DMS79 (cell line): ENCODE results near the gene LAMTOR2.
"Not testable (repeated sequence)": the region's sequence is repeated elsewhere in the genome, so short reads cannot be mapped to it uniquely, and the experiment has no call there.

Experiments used
- DNase-seq: peaks from one replicate; lab custom pipeline; 2025; lab: John Stamatoyannopoulos, UW

LAMTOR2 gene

DNA sequence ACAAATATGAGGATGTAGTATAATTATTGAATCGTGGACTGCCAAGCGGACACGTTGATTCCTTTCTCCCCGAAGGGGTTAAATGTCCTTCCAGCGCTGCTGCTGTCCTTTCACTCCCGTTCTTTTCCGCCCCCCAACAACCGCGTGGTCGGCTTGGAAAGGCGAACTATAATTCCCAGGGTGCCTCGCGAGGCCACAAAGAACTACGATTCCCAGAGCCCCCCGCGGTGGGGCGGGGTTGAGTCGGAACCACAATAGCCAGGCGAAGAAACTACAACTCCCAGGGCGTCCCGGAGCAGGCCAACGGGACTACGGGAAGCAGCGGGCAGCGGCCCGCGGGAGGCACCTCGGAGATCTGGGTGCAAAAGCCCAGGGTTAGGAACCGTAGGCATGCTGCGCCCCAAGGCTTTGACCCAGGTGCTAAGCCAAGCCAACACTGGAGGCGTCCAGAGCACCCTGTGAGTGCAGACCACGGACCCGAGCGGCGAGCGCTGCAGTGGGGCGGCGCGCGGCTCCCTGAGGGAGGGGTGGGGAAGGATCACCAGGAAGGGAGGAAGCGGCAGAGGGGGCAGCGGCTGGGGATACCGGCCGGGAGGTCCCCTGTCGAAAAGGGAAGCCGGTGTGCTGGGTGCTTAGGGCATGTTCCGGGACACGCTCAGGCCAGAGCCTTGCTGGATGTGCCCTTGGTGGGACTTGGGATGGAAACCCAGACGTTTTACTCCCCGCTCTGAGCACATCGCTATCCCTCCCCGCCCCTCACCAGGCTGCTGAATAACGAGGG is at the start of gene LAMTOR2:
Gene LAMTOR2 (plus strand): TSS at position 283 of the 781 bp plus-strand sequence. CDS start 108 bp downstream, at position 391.
- peak; percentile 93 for DNase-seq

DNA sequence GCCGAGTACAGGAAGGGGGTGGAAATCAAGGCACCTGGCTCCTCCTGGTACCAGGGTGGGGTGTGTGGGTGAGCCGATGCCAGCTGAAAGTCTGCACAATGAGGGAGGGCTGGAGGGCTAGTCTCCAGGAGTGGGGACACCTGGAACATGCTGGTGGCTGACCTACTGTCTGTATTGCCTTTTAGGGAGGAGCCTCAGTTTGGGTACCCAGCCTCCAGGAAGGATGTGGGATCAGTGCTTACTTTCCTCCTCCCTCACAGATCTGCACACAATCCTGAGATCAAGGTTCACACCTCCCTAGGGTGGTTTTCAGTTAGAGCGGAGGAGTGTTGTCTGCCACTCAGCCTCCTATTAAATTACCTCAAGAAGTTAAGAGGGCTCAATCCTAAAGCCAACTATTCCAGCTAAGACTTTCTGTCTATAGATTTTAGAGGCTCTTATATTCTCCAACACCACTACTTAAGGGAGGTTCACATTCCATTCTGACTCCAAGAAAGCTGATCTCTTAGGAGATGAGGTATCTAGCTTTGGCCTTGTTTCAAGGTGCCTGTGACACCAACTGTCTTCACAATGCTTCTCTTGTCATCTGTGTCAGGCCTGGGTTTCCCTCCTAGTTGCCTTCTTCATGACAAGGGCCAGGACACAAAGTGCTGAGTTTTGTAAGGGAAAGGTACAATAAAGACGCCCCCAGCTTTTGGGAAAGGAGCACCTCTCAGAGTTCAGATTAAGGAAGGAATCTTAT is 49.6 kb upstream of the LAMTOR2 start:
- no peak for DNase-seq

DNA sequence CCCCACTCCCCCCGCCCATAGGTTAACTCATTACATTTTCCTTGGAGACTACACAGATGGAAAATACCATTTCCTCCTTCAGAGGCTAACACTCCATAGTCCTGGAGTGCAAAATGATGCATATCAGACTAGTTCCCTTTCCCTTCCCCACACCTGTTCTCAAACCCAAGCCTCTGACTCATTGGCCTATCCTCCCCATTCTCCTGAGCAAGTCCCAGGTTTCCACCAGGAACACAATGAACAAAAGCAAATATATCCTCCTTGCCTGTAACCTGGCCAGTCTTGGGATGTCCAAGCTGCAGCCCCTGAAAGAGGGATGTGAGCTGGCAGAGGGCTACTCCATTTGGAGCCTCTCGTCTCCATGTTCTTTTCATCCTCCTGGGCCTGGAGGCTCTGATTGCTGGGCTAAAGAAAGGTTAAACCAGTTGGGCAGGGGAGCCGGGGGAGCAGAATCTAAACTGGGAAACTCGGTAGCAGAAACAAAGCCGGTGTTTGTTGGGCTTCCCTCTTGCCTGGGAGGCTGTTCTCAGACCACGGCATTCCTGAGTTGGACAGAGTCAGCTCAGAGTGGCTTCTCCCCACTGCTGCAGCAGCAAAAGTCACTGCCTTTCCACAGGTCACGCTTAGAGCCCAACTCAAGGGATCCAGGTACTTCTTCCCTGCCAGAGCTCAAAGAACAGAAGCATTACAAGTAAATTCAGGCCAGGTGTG is 47.8 kb upstream of the LAMTOR2 start:
- DNase-seq = no peak

DNA sequence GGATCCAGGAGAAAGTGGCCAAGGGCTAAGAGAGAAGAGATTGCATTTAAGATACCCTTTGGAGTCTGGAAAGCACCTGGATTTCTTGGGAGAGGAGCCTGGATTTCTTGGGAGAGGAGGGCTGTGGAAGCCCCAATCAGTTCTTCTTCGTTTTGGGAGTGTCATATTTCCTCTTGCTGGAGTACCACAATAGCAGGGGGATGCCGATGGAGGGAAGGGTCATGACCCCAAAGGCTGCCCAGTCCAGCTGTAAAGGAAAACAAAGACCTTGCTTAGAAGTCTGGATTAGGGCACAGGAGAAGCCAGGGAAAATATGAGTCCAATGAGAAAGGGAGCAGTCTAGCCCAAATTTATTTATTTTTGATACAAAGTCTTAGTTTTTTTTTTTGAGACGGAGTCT is 45.2 kb upstream of the LAMTOR2 start:
- DNase-seq = no peak

DNA sequence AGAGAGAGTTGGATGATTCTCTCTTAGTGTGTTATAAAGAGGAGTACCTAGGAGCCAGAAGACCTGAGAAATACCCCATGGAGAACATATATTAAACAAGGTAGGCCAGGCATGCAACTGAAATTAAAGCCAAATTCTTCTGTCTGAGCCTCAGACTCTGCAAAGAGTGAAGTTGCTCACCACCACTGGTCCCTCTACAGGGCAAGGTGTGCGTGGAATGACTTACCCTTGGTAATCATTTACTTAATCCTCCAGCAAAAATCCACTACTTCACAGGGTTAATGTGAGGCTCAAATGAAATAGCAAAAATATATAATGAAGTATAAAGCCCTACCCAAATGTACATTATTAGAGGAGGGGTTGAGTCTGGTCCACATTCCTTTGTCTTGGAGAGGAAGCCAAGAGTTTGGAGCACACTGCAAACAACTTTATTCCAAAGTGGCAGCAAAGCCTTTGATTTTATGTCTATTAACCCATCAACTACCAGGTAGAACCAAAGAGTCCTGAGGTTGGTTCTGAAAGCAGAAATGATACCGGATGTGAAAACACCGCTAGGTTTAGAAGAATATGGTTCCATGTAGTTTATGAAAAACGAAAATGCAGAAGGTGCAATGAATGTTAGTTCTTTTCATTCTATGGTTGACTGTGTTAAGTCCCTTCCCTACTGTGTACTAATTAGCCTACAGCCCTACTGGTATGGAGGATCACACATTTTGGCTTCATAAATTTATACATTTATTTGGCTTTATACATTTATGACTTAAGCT is 42.3 kb upstream of the LAMTOR2 start:
- no peak for DNase-seq

DNA sequence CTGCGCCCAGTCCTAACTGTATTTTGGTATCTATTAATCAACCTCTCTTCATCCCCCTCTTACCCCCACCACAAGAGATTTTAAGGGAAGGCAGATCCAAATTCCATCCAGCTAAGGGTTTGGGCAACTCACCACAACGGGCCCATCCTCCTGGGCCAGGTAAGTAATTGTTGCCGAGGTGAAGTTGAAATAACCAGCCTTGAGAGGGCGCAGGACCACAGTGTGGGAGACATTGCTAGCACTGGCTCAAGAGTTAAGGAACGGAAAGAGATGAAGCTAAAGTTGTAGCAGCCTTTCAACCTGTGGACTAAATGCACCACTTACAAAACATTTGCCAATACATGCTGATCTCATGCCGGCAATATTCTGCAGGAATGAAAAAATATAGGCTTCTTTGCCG is 39.8 kb upstream of the LAMTOR2 start:
- no peak for DNase-seq

DNA sequence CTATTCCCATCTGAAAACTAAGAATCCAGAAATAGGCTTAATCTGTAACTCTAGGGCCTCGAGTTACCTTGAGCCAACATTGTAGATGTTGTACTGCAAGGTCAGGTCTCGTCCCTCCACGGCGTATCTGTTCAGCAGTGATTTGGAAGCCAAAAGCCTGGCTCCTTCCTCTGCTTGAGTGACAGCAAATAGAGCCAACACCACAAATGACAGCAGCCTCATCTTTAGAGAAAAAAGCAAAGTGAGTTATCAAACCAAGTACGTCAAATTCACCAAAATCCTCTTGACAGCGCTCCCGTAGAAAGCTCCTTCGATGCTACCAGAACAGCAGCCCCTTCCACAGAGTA is 34.7 kb upstream of the LAMTOR2 start:
- no peak for DNase-seq

DNA sequence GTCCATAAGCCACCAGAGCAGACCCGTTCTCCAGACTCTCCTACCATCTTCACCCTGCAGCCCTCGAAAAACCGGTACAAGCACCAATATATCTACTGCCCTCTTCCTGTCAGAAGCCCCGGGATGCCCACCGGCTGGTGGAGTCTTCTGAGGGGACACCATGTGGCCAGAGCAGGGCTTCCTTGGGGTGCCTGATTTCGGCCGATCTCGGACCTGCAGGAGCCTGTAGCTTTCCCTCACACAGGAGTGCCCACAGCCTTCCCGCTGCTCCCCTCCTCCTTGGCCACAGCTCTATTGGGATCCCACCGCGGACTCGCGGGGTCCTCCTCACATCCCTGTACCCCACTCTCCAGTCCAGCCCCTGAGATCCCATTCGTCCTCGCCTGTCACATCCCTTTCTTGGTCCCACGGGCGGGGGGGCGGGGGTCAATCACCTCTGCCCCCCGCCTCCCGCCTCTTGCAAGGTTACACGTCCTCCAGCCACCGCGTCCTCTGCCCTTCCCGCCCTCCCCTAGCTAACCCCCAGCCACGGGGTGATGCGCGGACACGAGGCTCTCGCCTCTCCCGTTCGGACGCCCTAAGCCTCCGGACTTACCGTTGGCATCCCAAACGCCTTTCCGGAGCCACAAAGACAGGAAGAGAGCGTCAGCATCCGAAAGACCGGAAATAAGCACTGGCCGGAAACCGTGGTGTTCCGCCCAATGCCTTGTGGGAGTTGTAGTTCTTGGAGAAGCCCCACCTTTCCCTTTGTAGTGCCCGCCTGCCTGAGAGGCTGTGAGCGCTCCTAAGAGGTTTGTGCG is 34.1 kb upstream of the LAMTOR2 start, which contains the start of gene SSR2:
Gene SSR2 (minus strand): TSS at position 659 of the 800 bp plus-strand sequence. CDS start 784 bp downstream, outside the sequence.
- DNase-seq = peak; percentile 83

DNA sequence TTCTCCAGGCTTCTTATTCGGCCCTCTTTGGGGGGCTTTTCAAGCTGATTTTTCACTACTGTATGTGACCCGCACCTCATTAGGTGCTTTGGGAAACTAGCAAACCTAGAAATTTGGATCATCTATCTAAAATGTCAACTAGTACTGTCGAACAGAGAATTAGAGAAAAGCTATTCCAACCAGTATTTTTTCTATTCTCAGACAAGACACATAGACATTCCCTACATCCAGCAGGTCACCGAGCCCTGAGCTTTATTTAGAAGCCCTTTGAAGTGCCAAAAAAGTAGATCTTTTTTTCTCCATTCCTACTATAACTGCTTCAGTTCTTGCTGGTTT is 33.5 kb upstream of the LAMTOR2 start:
- DNase-seq = no peak

DNA sequence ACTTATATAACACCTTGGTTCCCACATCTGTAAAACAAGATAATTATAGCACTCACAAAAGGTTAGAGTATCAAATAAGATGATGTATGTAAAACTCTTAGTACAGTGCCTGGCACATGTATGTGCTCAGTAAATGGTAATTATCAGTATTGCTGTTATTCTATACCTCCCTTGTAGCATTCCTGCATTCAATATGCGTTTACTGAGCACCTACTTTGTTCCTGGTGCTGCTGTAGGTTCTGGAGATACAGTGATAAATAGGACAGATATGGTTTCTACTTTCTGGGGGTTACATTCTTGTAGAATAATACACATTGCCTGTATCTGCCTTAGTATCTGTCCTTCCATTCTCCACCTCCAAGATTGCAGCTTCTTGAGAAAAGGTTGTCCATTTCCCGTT is 32.6 kb upstream of the LAMTOR2 start:
- DNase-seq = no peak

DNA sequence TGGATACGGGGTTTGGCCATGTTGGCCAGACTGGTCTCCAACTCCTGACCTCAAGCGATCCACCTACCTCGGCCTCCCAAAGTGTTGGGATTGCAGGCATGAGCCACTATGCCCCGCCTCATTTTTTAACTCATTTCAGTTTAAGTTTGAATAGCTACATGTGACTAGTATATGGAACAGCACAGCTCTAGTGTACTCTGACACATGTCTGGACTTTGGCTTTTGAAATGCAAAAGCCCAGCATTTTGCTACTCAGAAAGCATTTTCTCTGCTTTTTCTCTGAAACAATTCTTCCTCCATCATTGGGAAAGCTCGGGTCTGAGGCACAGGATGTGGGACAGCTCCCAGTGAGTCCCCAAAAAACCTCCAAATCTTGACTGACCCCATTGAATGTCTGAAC is 29.8 kb upstream of the LAMTOR2 start:
- DNase-seq = no peak

DNA sequence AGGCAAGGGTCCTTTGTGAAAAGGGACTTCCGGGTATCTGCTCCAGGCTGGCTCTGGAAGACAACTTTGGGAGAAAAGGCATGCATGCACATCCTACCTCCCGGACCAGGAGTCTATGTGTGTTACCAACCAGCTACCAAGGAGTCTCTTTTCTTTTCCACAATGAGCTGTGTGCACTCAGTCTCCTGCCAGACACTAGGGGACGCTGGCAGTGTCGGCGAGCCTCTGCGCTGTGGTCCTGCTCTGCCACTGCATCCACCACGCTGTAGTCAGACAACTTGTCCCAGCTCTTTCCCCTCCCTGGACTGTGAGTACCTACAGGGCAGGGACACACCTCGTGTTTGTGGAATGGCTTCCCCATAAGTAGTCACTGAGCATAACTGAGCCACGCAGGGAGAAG is 28.7 kb upstream of the LAMTOR2 start:
- no peak for DNase-seq

DNA sequence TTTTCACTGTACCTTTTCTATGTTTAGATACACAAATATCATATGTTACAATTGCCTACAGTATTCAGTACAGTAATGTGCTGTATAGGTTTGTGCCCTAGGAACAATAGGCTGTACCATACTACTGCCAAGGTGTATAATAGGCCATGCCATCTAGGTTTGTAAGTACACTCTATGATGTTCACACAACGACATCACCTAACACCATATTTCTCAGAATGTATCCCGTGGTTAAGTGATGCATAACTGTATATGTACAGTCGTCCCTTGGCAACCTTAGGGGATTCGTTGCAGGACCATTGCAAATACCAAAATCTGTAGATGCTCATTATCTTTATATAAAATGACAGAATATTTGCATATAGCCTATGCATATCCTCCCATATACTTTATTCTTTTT is 28.0 kb upstream of the LAMTOR2 start:
- DNase-seq = no peak

DNA sequence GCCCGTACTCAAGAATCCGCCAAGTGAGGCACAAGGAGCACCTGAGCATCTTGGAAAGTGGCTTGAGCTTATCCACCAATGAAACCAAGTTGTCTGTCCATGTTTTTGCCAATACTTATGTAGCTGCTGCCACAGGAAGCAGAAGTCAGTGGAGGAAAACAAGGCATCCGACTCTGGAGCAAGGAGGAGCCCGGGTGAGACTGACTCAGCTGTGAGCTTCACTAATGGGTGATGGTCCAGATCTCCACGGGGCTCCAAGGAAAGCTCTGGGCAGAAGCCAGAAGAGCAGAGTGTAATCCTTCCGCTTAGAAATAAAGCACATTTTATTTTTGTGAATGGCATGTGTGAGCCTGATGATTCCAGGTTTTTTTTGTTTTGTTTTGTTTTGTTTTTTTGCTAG is 21.6 kb upstream of the LAMTOR2 start:
- no peak for DNase-seq

DNA sequence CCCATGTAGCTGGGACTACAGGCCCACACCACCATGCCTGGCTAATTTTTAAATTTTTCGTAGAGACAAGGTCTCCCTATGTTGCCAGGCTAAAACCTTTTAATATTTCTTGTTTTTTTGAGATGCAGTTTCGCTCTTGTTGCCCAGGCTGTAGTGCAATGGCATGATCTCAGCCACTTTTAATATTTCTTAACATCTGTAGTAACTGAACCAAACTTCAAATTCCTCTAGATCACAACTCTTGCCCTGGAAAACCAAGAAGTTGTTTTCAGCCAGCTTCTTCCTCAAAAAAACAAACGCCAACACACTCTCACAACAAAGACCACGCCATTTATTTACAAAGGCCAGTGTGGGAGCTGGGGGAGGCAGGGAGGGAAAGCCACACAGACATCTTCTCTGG is 19.6 kb upstream of the LAMTOR2 start:
- DNase-seq = not testable (repeated sequence)

DNA sequence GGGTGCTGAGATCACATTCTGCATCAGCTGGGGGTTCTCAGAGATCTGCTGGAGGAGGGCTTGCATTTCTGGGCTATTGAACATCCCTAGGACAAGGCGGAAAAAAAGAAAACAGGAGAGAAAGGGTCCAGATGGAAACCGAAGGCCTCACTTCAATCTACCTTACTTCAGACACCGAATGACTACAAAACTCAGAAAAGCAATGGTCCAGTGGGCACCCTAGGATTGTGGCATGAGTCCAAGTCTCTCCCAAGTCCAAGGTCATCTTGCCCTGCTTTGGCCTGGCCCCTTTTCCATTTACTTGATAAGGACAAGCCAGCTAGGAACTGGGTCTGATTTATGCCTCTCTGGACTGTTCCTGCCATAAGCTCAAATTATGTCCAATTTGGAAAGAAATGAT is 11.8 kb upstream of the LAMTOR2 start:
- DNase-seq = no peak

DNA sequence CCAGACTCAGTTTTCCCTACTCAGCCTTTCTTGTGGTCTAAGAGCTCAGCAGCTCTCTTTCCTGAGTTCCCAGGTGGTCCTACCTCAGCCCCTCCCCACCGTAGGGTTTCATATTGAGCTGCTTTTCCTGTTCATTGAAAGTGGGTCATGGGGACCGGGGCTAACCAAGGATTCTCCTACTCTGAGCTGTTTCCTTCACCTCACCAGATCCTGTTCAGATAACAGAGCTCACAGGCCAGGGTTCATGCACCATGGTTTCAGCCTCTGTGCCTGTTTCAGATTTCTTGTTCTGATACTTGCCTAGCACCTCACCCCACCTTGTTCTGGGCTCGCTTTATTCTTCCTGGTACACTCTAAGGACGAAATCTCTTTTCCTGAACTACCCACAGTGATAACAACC is 9.5 kb upstream of the LAMTOR2 start:
- DNase-seq = no peak

DNA sequence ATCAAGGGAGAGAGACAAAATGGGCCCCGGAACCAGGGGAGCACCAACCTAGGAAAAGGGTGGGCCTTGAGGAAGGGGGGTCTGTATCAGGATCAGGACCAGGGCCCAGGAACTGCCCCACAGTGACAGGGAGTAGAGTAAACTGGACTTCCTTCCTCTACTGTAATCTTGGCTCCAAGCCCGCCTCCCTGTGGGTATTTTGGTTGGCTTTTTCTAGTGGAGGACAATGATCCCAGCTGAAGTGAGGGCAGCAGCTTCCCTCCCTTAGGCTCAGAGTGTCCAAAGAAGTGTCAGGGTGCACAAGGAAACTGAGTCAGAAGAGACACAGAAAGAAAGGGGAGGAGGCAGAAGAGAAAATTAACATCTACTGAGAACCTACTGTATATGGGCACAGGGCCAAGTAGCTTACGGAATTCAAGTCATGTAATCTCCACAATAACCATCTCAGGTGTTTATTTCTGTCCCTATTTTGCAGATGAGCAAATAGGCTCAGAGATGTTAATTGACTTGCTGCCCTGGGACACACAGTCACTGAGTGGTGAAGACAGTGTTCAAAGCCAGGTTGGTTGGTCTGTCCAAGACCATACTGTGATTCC is 5.8 kb upstream of the LAMTOR2 start:
- DNase-seq = no peak

DNA sequence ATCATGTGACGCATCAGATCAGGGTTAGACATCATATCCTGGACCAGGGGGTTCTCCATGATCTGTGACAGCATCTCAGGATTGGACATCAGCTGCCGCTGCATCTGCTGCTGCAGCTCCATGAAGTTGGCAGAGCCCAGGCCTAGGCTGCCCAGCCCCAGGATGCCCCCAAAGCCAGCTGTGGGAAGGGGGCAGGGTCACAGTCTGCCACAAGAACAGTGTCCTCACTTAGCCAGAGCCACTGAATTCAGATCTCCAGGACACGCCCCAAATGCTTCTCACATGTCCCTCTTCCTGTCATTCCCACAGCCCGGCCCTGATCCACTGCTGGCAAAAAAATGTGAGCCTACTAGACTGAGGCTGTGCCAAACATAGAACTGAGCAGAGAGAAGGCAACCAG is 4.2 kb upstream of the LAMTOR2 start:
- no peak for DNase-seq

DNA sequence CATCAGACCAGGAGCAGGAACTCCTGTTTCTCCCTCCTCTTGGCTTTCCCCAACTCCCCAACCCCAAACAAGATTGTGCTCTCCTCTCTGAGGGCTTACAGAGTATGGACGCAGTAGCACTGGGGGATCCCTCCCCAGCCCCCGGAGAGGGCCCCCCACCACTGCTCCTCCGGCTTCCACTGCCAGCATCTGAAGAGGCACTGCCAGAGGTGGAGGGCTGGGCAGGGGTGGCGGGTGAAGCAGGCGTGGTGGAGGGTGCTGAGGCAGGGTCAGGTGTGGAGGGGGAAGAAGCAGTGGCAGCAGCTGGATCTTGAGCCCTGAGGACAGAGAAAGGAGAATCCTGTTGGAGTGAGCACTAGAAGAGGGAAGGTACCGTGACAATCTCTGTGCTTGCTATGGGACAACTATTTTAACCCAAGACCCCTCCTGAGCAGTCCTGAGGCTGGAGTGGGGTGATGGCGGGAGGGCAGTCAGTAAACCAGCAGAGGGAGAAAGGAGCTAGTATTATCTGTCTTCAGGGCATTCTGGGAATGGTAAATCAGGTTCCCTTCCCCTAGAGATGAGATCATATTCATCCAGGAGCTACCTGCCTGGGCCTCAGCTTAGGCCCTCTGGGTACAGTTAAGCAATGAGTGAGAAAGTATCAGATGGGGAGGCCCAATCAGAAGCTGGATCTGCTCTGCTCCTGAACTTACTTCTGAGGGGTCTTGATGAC is 3.4 kb upstream of the LAMTOR2 start:
- DNase-seq = no peak
